H1 (cell line): ENCODE data around the gene FRMD4B. TPM values are rescaled to one million over a fixed set of nuclear protein-coding genes. Genes with fewer than 3 reads are reported as not detected.

Experiments
- CTCF ChIA-PET: fragments of 300-600 bp; sonication (Branson Sonifier 250); formaldehyde crosslinking; loops from one replicate; lab custom pipeline; 2021; ENCODE audit not compliant: partially characterized antibody; lab: Charles Lee
- POLR2A ChIA-PET: fragments of 300-600 bp; sonication (Branson Sonifier 250); formaldehyde crosslinking; loops from one replicate; lab custom pipeline; 2021; ENCODE audit warnings: inconsistent platforms; ENCODE audit not compliant: partially characterized antibody; lab: Charles Lee
- DNase-seq, 2 experiments: peaks; one replicate each; pipeline versions ENCODE4 v3.0.0 to v3.0.0-alpha.2; 2010 to 2022; ENCODE audit warnings: low spot score in 2 of 2, low read depth in 1 of 2, mixed read lengths in 1 of 2
- FAIRE-seq: peaks from 2 replicates; lab custom pipeline; 2011; peaks lifted over from hg19 to GRCh38; lab: Jason Lieb, UNC
- H2AFZ ChIP-seq: 2 replicates; pipeline ENCODE4 v1.8.1; 2012; ENCODE audit warnings: low read length, inconsistent platforms
- H2AK5ac ChIP-seq: 2 replicates; pipeline ENCODE4 v1.6.1; 2013; ENCODE audit warnings: low read depth, low read length
- H2BK120ac ChIP-seq: replicated peaks from 2 replicates; pipeline ENCODE3; 2013; ENCODE audit warnings: low read depth, low read length, inconsistent platforms
- H2BK12ac ChIP-seq: 2 replicates; pipeline ENCODE4 v1.6.1; 2013; ENCODE audit warnings: low read depth, low read length
- H2BK15ac ChIP-seq: 2 replicates; pipeline ENCODE4 v1.6.1; 2013; ENCODE audit warnings: low read length
- H2BK20ac ChIP-seq: 2 replicates; pipeline ENCODE4 v1.6.1; 2013; ENCODE audit warnings: low read length
- H2BK5ac ChIP-seq: 2 replicates; pipeline ENCODE4 v1.6.1; 2013; ENCODE audit warnings: low read depth, low read length
- H3K14ac ChIP-seq: 2 replicates; pipeline ENCODE4 v1.6.1; 2013; ENCODE audit warnings: inconsistent platforms; ENCODE audit not compliant: insufficient read length
- H3K18ac ChIP-seq: 2 replicates; pipeline ENCODE4 v1.6.1; 2013; ENCODE audit warnings: low read length; ENCODE audit errors: extremely low read depth
- H3K23ac ChIP-seq: 2 replicates; pipeline ENCODE4 v1.6.1; 2013; ENCODE audit warnings: inconsistent platforms; ENCODE audit not compliant: insufficient read length
- H3K23me2 ChIP-seq: 2 replicates; pipeline ENCODE4 v1.6.1; 2013; ENCODE audit warnings: low read depth, low read length
- H3K27ac ChIP-seq: 2 replicates; pipeline ENCODE4 v1.6.1; 2011; ENCODE audit warnings: low read depth, low read length, inconsistent platforms
- H3K27me3 ChIP-seq, 4 experiments: replicated peaks in 1 of 4; 1 replicate in 1 of 4; 2 replicates in 3 of 4; pipeline versions ENCODE4 v1.6.1 to v1.8.1; 2011 to 2013; ENCODE audit warnings: low read length in 3 of 4, mild to moderate bottlenecking in 3 of 4, inconsistent platforms in 2 of 4, mixed read lengths in 2 of 4, moderate library complexity in 1 of 4; ENCODE audit not compliant: control insufficient read depth in 3 of 4, insufficient read depth in 3 of 4; ENCODE audit errors: extremely low read depth in 1 of 4
- H3K36me3 ChIP-seq, 4 experiments: 2 replicates each; pipeline versions ENCODE4 v1.6.1 to v1.8.1; 2011 to 2013; ENCODE audit warnings: mild to moderate bottlenecking in 4 of 4, low read length in 3 of 4, moderate library complexity in 2 of 4, control low read depth in 1 of 4, inconsistent platforms in 1 of 4; ENCODE audit not compliant: insufficient read depth in 4 of 4, control insufficient read depth in 2 of 4
- H3K4ac ChIP-seq: replicated peaks from 2 replicates; pipeline ENCODE3; 2013; ENCODE audit warnings: low read length, low read depth, mixed read lengths, inconsistent platforms; ENCODE audit not compliant: insufficient read length
- H3K4me1 ChIP-seq, 4 experiments: replicated peaks in 1 of 4; 1 replicate in 1 of 4; 2 replicates in 3 of 4; pipeline versions ENCODE4 v1.6.1 to v1.8.1; 2011 to 2013; ENCODE audit warnings: low read length in 3 of 4, inconsistent platforms in 2 of 4, mixed read lengths in 1 of 4; ENCODE audit not compliant: insufficient read depth in 4 of 4, control insufficient read depth in 3 of 4
- H3K4me2 ChIP-seq, 2 experiments: 2 replicates each; pipeline versions ENCODE4 v1.6.1 to v1.8.1; 2011 to 2013; ENCODE audit warnings: low read depth in 2 of 2, low read length in 2 of 2, control low read depth in 1 of 2, inconsistent platforms in 1 of 2, mild to moderate bottlenecking in 1 of 2; ENCODE audit not compliant: insufficient read depth in 1 of 2
- H3K4me3 ChIP-seq, 4 experiments: fragments of 200-600, 300-600 bp in 1 of 4; sonication (generic), shearing (Covaris generic), sonication (Bioruptor Twin) in 1 of 4; 2 replicates each; pipeline versions ENCODE4 v1.5.1 to v1.8.1; 2011 to 2016; ENCODE audit warnings: low read length in 4 of 4, low read depth in 3 of 4, control low read depth in 2 of 4, inconsistent platforms in 2 of 4, mild to moderate bottlenecking in 2 of 4, mixed read lengths in 1 of 4, moderate library complexity in 1 of 4; ENCODE audit not compliant: insufficient read depth in 2 of 4; ENCODE audit errors: extremely low read depth in 1 of 4
- H3K56ac ChIP-seq: replicated peaks from 2 replicates; pipeline ENCODE3; 2013; ENCODE audit warnings: low read depth, mild to moderate bottlenecking, mixed read lengths, low read length, inconsistent platforms; ENCODE audit not compliant: insufficient read length
- H3K79me1 ChIP-seq: 2 replicates; pipeline ENCODE4 v1.6.1; 2013; ENCODE audit warnings: low read depth, low read length, control low read depth
- H3K79me2 ChIP-seq, 2 experiments: 2 replicates each; pipeline versions ENCODE4 v1.6.1 to v1.8.1; 2012 to 2013; ENCODE audit warnings: low read length in 2 of 2, mild to moderate bottlenecking in 2 of 2, inconsistent platforms in 1 of 2; ENCODE audit not compliant: insufficient read depth in 2 of 2, control insufficient read depth in 1 of 2
- H3K9ac ChIP-seq, 4 experiments: replicated peaks in 1 of 4; 1 replicate in 1 of 4; 2 replicates in 3 of 4; pipeline versions ENCODE4 v1.6.1 to v1.8.1; 2011 to 2013; ENCODE audit warnings: low read depth in 3 of 4, low read length in 3 of 4, control low read depth in 2 of 4, mild to moderate bottlenecking in 2 of 4, moderate library complexity in 2 of 4, inconsistent platforms in 1 of 4; ENCODE audit errors: extremely low read depth in 1 of 4
- H3K9me3 ChIP-seq, 2 experiments: 2 replicates each; pipeline versions ENCODE4 v1.6.1 to v1.8.1; 2012 to 2013; ENCODE audit warnings: mild to moderate bottlenecking in 2 of 2, moderate library complexity in 2 of 2, control low read depth in 1 of 2, inconsistent platforms in 1 of 2, low read depth in 1 of 2, low read length in 1 of 2, mixed read lengths in 1 of 2; ENCODE audit not compliant: insufficient read depth in 2 of 2
- H4K20me1 ChIP-seq, 2 experiments: replicated peaks in 1 of 2; 2 replicates each; pipeline versions ENCODE3 to v1.8.1; 2011 to 2013; ENCODE audit warnings: inconsistent platforms in 2 of 2, low read length in 2 of 2, mild to moderate bottlenecking in 1 of 2; ENCODE audit not compliant: insufficient read depth in 2 of 2, control insufficient read depth in 1 of 2
- H4K5ac ChIP-seq: 2 replicates; pipeline ENCODE4 v1.6.1; 2013; ENCODE audit warnings: low read length, low read depth, mixed read lengths, inconsistent platforms; ENCODE audit not compliant: insufficient read length
- H4K8ac ChIP-seq: 2 replicates; pipeline ENCODE4 v1.8.0; 2013; ENCODE audit warnings: mild to moderate bottlenecking, moderate library complexity, low read length, inconsistent platforms; ENCODE audit not compliant: insufficient read depth; ENCODE audit errors: extremely low read depth
- H4K91ac ChIP-seq: replicated peaks from 2 replicates; pipeline ENCODE3; 2013; ENCODE audit warnings: low read length, mixed read lengths, inconsistent platforms; ENCODE audit not compliant: insufficient read length
- CTCF ChIP-seq, 3 experiments: IDR thresholded peaks; 1 replicate in 2 of 3; 2 replicates in 1 of 3; pipeline versions ENCODE4 v1.5.1 to v1.6.1; 2011; ENCODE audit warnings: low read length in 3 of 3, mild to moderate bottlenecking in 3 of 3, inconsistent platforms in 2 of 3, low read depth in 1 of 3, moderate library complexity in 1 of 3; ENCODE audit not compliant: insufficient read depth in 1 of 3; ENCODE audit errors: control extremely low read depth in 1 of 3
- GABPA ChIP-seq: IDR thresholded peaks from 2 replicates; pipeline ENCODE4 v1.6.1; 2011; ENCODE audit warnings: mild to moderate bottlenecking, low read length, moderate library complexity, borderline replicate concordance; ENCODE audit not compliant: insufficient read depth
- KDM5A ChIP-seq: fragments of 200-600 bp; IDR thresholded peaks from 2 replicates; pipeline ENCODE4 v1.7.1; 2012; ENCODE audit warnings: mild to moderate bottlenecking, low read length, inconsistent platforms, mixed read lengths
- POLR2AphosphoS5 ChIP-seq: IDR thresholded peaks from 2 replicates; pipeline ENCODE4 v1.6.1; 2011; ENCODE audit warnings: low read depth, low read length
- WGBS, 2 experiments: shearing (Covaris generic) in 1 of 2; methylation state at CpG; one replicate each; pipeline versions ENCODE4 v1.1.6 to v1.1.7; 2013 to 2015; ENCODE audit warnings: low lambda C conversion rate in 2 of 2, mixed read lengths in 2 of 2, inconsistent platforms in 1 of 2, low coverage in 1 of 2, missing lambda C conversion rate in 1 of 2; ENCODE audit not compliant: insufficient replicate concordance in 2 of 2, insufficient coverage in 1 of 2, insufficient read length in 1 of 2; ENCODE audit errors: extremely low coverage in 1 of 2, missing lambda C conversion rate in 1 of 2; 5-methylcytosine and 5-hydroxymethylcytosine counted together
- polyA plus RNA-seq, 7 experiments: library from polyadenylated mRNA; depleted of rRNA in 3 of 7; stranded (reverse) in 5 of 7; unstranded in 2 of 7; fragments of >200 nt in 5 of 7; fragments of 200-250 nt in 2 of 7; gene quantifications; 1 replicate in 5 of 7; 2 replicates in 1 of 7; 4 replicates in 1 of 7; pipeline versions ENCODE4 v1.2.1 to v1.2.3, GENCODE V29; 2011 to 2013; ENCODE audit warnings: missing spikeins in 2 of 7, mixed read lengths in 2 of 7
- total RNA-seq: library from RNA; stranded (reverse); fragmentation: NEBNext Ultra II Directional; extraction: Animal tissue kit (Norgen Biotek cat#: 25700); gene quantifications from 2 replicates; pipeline ENCODE4 v1.2.1, GENCODE V29; 2021

The FRMD4B gene
- total and polyA plus RNA-seq, 2 of the 8 experiments (the other 6 are each of a cell fraction or from before 2014, with no cell fraction given): 2.7 to 7.2 TPM

- TF ChIP-seq CTCF (IDR thresholded peaks at IDR 0.05; ENCODE audit: control extremely low read depth in 1 of 3, insufficient read depth in 1 of 3, low read depth in 1 of 3, low read length in 3 of 3) (no peak), GABPA (no peak), KDM5A (no peak), POLR2AphosphoS5 (no peak)
- Histone ChIP-seq H3K56ac (no peak overlapping the region), H4K91ac (no peak overlapping the region), H3K36me3 (no peaks in the 10 kb centered on the region), H3K27ac (no peak overlapping the region), H3K79me2 (no peaks in the 10 kb centered on the region), H3K79me1 (no peaks in the 10 kb centered on the region), H3K9ac (no peak overlapping the region), H2AK5ac (no peak overlapping the region), H3K14ac (no peak overlapping the region), H3K27me3 (no peaks in the 10 kb centered on the region), H3K4me2 (no peak overlapping the region), H3K9me3 (no peaks in the 10 kb centered on the region), H3K18ac (no peak overlapping the region), H3K4me3 (no peak overlapping the region), H2BK15ac (no peak overlapping the region), H3K4ac (no peak overlapping the region), H2BK120ac (no peak overlapping the region), H2AFZ (no peak overlapping the region), H3K23me2 (no peaks in the 10 kb centered on the region), H2BK12ac (no peak overlapping the region), H3K23ac (no peak overlapping the region), H2BK20ac (no peak overlapping the region), H4K5ac (no peak overlapping the region), H2BK5ac (no peak overlapping the region), H3K4me1 (no peaks in the 10 kb centered on the region), H4K8ac (no peak overlapping the region), H4K20me1 (no peaks in the 10 kb centered on the region)
- DNase-seq (no peak), FAIRE-seq (no peak)
- ChIA-PET POLR2A (no interaction called here), CTCF (interaction anchor here (0.6 to 23.9 kb wide), 28 partner anchors 9 to 394 kb away, joined by 3 to 471 read pairs (median 4); partner anchors contain the start of gene LMOD3)
- 98% methylated on average over 2 of the region's 2 CpGs; no CpG with 5 or more reads in 1 of the 2 experiments for WGBS, 2 experiments
These were observed 80.9 kb downstream of the FRMD4B start for GRCh38 chr3:69305011-69305410.
